Liver (tissue), 9 donors: ENCODE measurements around the gene KRT86. TPM values are rescaled to one million over a fixed set of nuclear protein-coding genes. Genes with fewer than 3 reads are reported as not detected.

Experiments
- DNase-seq: peaks from one replicate; pipeline ENCODE4 v3.0.0-alpha.2; 2017; ENCODE audit warnings: low spot score
- H3K27ac ChIP-seq, 2 donors: one replicate each; pipeline ENCODE4 v1.7.0; 2013; ENCODE audit warnings: inconsistent platforms in 2 of 2, low read length in 2 of 2, control low read depth in 1 of 2, low read depth in 1 of 2, mild to moderate bottlenecking in 1 of 2
- H3K27me3 ChIP-seq, 4 donors: one replicate each; pipeline versions ENCODE4 v1.6.1 to v1.7.0; 2013; ENCODE audit warnings: low read length in 3 of 4, inconsistent platforms in 1 of 4, mild to moderate bottlenecking in 1 of 4, moderate library complexity in 1 of 4; ENCODE audit not compliant: control insufficient read depth in 4 of 4, insufficient read depth in 4 of 4
- H3K36me3 ChIP-seq, 4 donors: one replicate each; pipeline versions ENCODE4 v1.6.1 to v1.7.0; 2013; ENCODE audit warnings: low read length in 3 of 4, mild to moderate bottlenecking in 3 of 4, low read depth in 1 of 4, moderate library complexity in 1 of 4; ENCODE audit not compliant: control insufficient read depth in 4 of 4, insufficient read depth in 3 of 4
- H3K4me1 ChIP-seq, 4 donors: one replicate each; pipeline versions ENCODE4 v1.6.1 to v1.7.0; 2013; ENCODE audit warnings: low read length in 3 of 4, mild to moderate bottlenecking in 3 of 4, moderate library complexity in 1 of 4; ENCODE audit not compliant: control insufficient read depth in 4 of 4, insufficient read depth in 4 of 4
- H3K4me3 ChIP-seq, 3 donors: one replicate each; pipeline versions ENCODE4 v1.6.1 to v1.7.0; 2013; ENCODE audit warnings: low read length in 3 of 3, control low read depth in 1 of 3, low read depth in 1 of 3, mild to moderate bottlenecking in 1 of 3
- H3K9ac ChIP-seq, 2 donors: one replicate each; pipeline ENCODE4 v1.7.0; 2013; ENCODE audit warnings: low read length in 2 of 2, mild to moderate bottlenecking in 2 of 2, moderate library complexity in 2 of 2, control low read depth in 1 of 2, low read depth in 1 of 2
- H3K9me3 ChIP-seq, 4 donors: one replicate each; pipeline versions ENCODE4 v1.6.1 to v1.7.0; 2013; ENCODE audit warnings: low read length in 3 of 4; ENCODE audit not compliant: control insufficient read depth in 4 of 4
- ATF3 ChIP-seq: IDR thresholded peaks from 2 replicates; pipeline ENCODE4 v1.6.1; 2016; ENCODE audit warnings: antibody characterized with exemption
- CTCF ChIP-seq: fragments of 150-350 bp; IDR thresholded peaks from 2 replicates; pipeline ENCODE4 v1.5.1; 2017; ENCODE audit warnings: improper control_type of control experiment, low read depth, low read length; ENCODE audit not compliant: missing input control
- EGR1 ChIP-seq, 2 donors: IDR thresholded peaks; 2 replicates each; pipeline ENCODE4 v1.6.1; 2016 to 2018; ENCODE audit warnings: antibody characterized with exemption in 2 of 2, low read depth in 2 of 2
- FOXA1 ChIP-seq: IDR thresholded peaks from 2 replicates; pipeline ENCODE4 v1.6.1; 2016; ENCODE audit warnings: antibody characterized with exemption
- FOXA2 ChIP-seq: IDR thresholded peaks from 2 replicates; pipeline ENCODE4 v1.6.1; 2016; ENCODE audit warnings: antibody characterized with exemption
- GABPA ChIP-seq, 2 donors: IDR thresholded peaks in 1 of 2; conservative IDR thresholded peaks in 1 of 2; 2 replicates each; pipeline ENCODE4 v1.6.1; 2016; ENCODE audit warnings: antibody characterized with exemption in 2 of 2, mild to moderate bottlenecking in 1 of 2, moderate library complexity in 1 of 2
- HNF4A ChIP-seq, 2 donors: conservative IDR thresholded peaks; 2 replicates each; pipeline ENCODE4 v1.6.1; 2016; ENCODE audit warnings: antibody characterized with exemption in 2 of 2, mild to moderate bottlenecking in 2 of 2
- HNF4G ChIP-seq: IDR thresholded peaks from 2 replicates; pipeline ENCODE4 v1.6.1; 2016; ENCODE audit warnings: antibody characterized with exemption
- MAX ChIP-seq: IDR thresholded peaks from 2 replicates; pipeline ENCODE4 v1.6.1; 2016; ENCODE audit warnings: antibody characterized with exemption
- NR2F2 ChIP-seq: IDR thresholded peaks from 2 replicates; pipeline ENCODE4 v1.6.1; 2016; ENCODE audit warnings: antibody characterized with exemption
- RAD21 ChIP-seq, 2 donors: IDR thresholded peaks; 2 replicates each; pipeline ENCODE4 v1.6.1; 2016; ENCODE audit warnings: antibody characterized with exemption in 2 of 2, mild to moderate bottlenecking in 2 of 2
- REST ChIP-seq: IDR thresholded peaks from 2 replicates; pipeline ENCODE4 v1.6.1; 2016; ENCODE audit warnings: antibody characterized with exemption, mild to moderate bottlenecking
- RXRA ChIP-seq, 2 donors: IDR thresholded peaks; 2 replicates each; pipeline ENCODE4 v1.6.1; 2017 to 2018; ENCODE audit warnings: antibody characterized with exemption in 2 of 2, mild to moderate bottlenecking in 1 of 2
- SP1 ChIP-seq: IDR thresholded peaks from 2 replicates; pipeline ENCODE4 v1.6.1; 2018; ENCODE audit warnings: antibody characterized with exemption, mild to moderate bottlenecking
- TAF1 ChIP-seq: conservative IDR thresholded peaks from 2 replicates; pipeline ENCODE4 v1.6.1; 2016; ENCODE audit warnings: antibody characterized with exemption, mild to moderate bottlenecking
- YY1 ChIP-seq: IDR thresholded peaks from 2 replicates; pipeline ENCODE4 v1.6.1; 2016; ENCODE audit warnings: antibody characterized with exemption, mild to moderate bottlenecking
- ZBTB33 ChIP-seq: IDR thresholded peaks from 2 replicates; pipeline ENCODE4 v1.6.1; 2016; ENCODE audit warnings: antibody characterized with exemption
- WGBS: extraction: QIAGEN DNeasy Blood & Tissue Kit; methylation state at CpG from one replicate; pipeline ENCODE4 v1.1.7; 2013; 5-methylcytosine and 5-hydroxymethylcytosine counted together
- polyA plus RNA-seq, 2 donors: library from polyadenylated mRNA; stranded (reverse) in 1 of 2; unstranded in 1 of 2; fragments of 200-250 nt in 1 of 2; fragments of >200 nt in 1 of 2; fragmentation: Nextera tagmentation in 1 of 2; extraction: Ambion mirVana in 1 of 2; gene quantifications; one replicate each; pipeline versions ENCODE4 v1.2.1 to v1.2.3, GENCODE V29; 2013 to 2015
- total RNA-seq, 2 donors: library from RNA; depleted of rRNA; stranded (reverse); fragments of >200 nt; gene quantifications; one replicate each; pipeline ENCODE4 v1.2.3, GENCODE V29; 2014
- donor health status: healthy.
- donor health status: healthy.
- donor health status: healthy.
- donor health status: healthy.
- donor health status: healthy.

Gene KRT86
- total and polyA plus RNA-seq, 4 donors: 0.08 TPM; not detected in 3

GRCh38 chr12:52331039-52331438 is 56.6 kb downstream of the KRT86 start:
- Histone ChIP-seq H3K4me1 (peaks cover 0 to 36% (median 24%) of the 10 kb centered on the region in 4 donors), H3K36me3 (no peaks in the 10 kb centered on the region), H3K9ac (no peak overlapping the region), H3K27ac (no peak overlapping the region), H3K27me3 (no peaks in the 10 kb centered on the region), H3K9me3 (no peaks in the 10 kb centered on the region), H3K4me3 (no peak overlapping the region)
- 54% methylated on average over 1 of the region's 1 CpG for WGBS
- DNase-seq: no peak
- TF ChIP-seq HNF4A (conservative IDR thresholded peaks at IDR 0.05) (peak in 1 of 2 donors; percentile 6), RXRA (IDR thresholded peaks at IDR 0.05) (peak in 1 of 2 donors; percentile 16), EGR1 (IDR thresholded peaks at IDR 0.05; ENCODE audit: low read depth in 2 of 2) (no peak)

GRCh38 chr12:52331833-52332232 is 57.4 kb downstream of the KRT86 start:
- H3K9me3 ChIP-seq: no peaks in the 10 kb centered on the region
- no peak overlapping the region for H3K27ac ChIP-seq
- H3K9ac ChIP-seq: no peak overlapping the region
- no peaks in the 10 kb centered on the region for H3K27me3 ChIP-seq
- TF ChIP-seq SP1: peak; percentile 52
- TF ChIP-seq YY1: no peak
- TF ChIP-seq TAF1: no peak
- TF ChIP-seq RXRA (IDR thresholded peaks at IDR 0.05): peak; percentile 16 to 61
- TF ChIP-seq HNF4A (conservative IDR thresholded peaks at IDR 0.05): peak; percentile 72 to 76
- TF ChIP-seq HNF4G: peak; percentile 23
- no peak for TF ChIP-seq FOXA2
- no peaks in the 10 kb centered on the region for H3K36me3 ChIP-seq
- peaks cover 0 to 36% (median 24%) of the 10 kb centered on the region in 4 donors for H3K4me1 ChIP-seq
- DNase-seq: no peak
- H3K4me3 ChIP-seq: no peak overlapping the region
- 49% methylated on average over 3 of the region's 3 CpGs for WGBS

GRCh38 chr12:52332381-52332780 is 57.9 kb downstream of the KRT86 start:
- Histone ChIP-seq H3K4me3 (no peak overlapping the region), H3K36me3 (no peaks in the 10 kb centered on the region), H3K9ac (no peak overlapping the region), H3K27ac (no peak overlapping the region), H3K4me1 (peaks cover 0 to 36% (median 24%) of the 10 kb centered on the region in 4 donors), H3K9me3 (no peaks in the 10 kb centered on the region), H3K27me3 (no peaks in the 10 kb centered on the region)
- DNase-seq: no peak
- TF ChIP-seq CTCF (no peak), TAF1 (no peak), REST (no peak), RXRA (IDR thresholded peaks at IDR 0.05) (no peak), ATF3 (no peak), RAD21 (IDR thresholded peaks at IDR 0.05) (no peak), HNF4A (conservative IDR thresholded peaks at IDR 0.05) (no peak), EGR1 (IDR thresholded peaks at IDR 0.05; ENCODE audit: low read depth in 2 of 2) (no peak), GABPA (IDR thresholded peaks at IDR 0.05 in 1 of 2, conservative IDR thresholded peaks at IDR 0.05 in 1 of 2) (no peak), FOXA1 (no peak), MAX (no peak), ZBTB33 (no peak), NR2F2 (no peak)
- WGBS: 100% methylated on average over 1 of the region's 1 CpG
